Measurements from ENCODE around the gene OR5H1.

The OR5H1 gene

DNA sequence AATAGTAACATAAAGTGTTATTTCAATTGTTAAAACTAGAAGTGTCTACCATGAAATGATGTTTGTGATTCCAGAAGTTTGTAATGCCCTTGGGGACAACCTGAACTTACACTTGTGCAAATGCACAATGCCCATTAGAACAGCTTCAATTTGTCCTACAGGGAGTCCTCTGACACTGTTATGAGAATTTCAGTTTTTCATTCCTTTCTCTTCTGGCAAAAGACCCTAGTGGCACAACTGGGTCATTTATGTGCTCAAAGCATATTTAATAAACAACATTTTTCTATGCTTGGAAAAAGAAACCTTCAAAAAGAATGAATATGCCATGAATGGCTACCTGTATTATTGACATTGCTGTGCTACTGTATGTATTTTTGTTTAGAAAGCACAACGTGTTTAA, at the start of gene OR5H1:
Gene OR5H1 (plus strand): TSS at position 301 of the 400 bp plus-strand sequence. CDS start 1,977 bp downstream, outside the sequence.
- no peaks in the 10 kb centered on the region for H3K4me1 ChIP-seq (ENCODE audit: control insufficient read depth, low read length)
- H3K9me3 ChIP-seq (ENCODE audit: control insufficient read depth, insufficient read depth, low read length) = no peaks in the 10 kb centered on the region
- TF ChIP-seq, protein P1, sequence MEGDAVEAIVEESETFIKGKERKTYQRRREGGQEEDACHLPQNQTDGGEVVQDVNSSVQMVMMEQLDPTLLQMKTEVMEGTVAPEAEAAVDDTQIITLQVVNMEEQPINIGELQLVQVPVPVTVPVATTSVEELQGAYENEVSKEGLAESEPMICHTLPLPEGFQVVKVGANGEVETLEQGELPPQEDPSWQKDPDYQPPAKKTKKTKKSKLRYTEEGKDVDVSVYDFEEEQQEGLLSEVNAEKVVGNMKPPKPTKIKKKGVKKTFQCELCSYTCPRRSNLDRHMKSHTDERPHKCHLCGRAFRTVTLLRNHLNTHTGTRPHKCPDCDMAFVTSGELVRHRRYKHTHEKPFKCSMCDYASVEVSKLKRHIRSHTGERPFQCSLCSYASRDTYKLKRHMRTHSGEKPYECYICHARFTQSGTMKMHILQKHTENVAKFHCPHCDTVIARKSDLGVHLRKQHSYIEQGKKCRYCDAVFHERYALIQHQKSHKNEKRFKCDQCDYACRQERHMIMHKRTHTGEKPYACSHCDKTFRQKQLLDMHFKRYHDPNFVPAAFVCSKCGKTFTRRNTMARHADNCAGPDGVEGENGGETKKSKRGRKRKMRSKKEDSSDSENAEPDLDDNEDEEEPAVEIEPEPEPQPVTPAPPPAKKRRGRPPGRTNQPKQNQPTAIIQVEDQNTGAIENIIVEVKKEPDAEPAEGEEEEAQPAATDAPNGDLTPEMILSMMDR (IDR thresholded peaks at IDR 0.05; ENCODE audit: low read depth, low read length, poor library complexity, severe bottlenecking) = no peak
- no peak for TF ChIP-seq EZH2phosphoT487 (IDR thresholded peaks at IDR 0.05; ENCODE audit: borderline replicate concordance, low read length)
- no peaks in the 10 kb centered on the region for H3K9me2 ChIP-seq (replicated peaks; ENCODE audit: control insufficient read depth, low read length)
- H3K79me2 ChIP-seq (ENCODE audit: control insufficient read depth, low read length) = no peaks in the 10 kb centered on the region
- H3K4me2 ChIP-seq (ENCODE audit: low read length) = no peak within 1 kb of the TSS
- H3K27ac ChIP-seq (ENCODE audit: low read depth, low read length) = no peak within 1 kb of the TSS
- no peaks in the 10 kb centered on the region for H4K20me1 ChIP-seq (ENCODE audit: control insufficient read depth, insufficient read depth, low read depth, low read length)
- no peaks in the 10 kb centered on the region for H3K36me3 ChIP-seq (ENCODE audit: control insufficient read depth, low read length)
- no peaks in the 10 kb centered on the region for H3K27me3 ChIP-seq (ENCODE audit: control insufficient read depth, low read length)
- H3F3A ChIP-seq (ENCODE audit: control insufficient read depth, insufficient read depth) = no peaks in the 10 kb centered on the region
- no peak within 1 kb of the TSS for H3K4me3 ChIP-seq (ENCODE audit: low read length)

DNA sequence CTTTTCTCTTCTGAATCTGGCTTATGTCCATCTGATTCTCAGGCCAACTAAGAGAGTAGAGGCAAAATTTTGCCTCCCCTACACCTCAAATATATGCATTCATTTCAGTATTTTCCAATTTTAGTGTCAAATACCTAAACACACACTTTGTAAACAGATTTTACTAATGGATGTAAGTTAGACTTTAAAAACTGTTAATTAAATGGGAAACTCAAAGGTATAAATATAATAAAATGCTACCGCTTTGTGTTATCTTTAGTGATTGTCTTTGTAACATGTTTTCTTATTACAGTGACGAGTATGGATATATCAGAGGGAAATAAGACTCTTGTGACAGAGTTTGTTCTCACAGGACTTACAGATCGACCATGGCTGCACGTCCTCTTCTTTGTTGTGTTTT, 43.6 kb upstream of the OR5H1 start, which contains the start of gene OR5AC2:
Gene OR5AC2 (plus strand): TSS at position 301 of the 400 bp plus-strand sequence. CDS start 0 bp downstream, at position 301.
- no peaks in the 10 kb centered on the region for H3K36me3 ChIP-seq (ENCODE audit: control insufficient read depth, low read length)
- H3K9me2 ChIP-seq (replicated peaks; ENCODE audit: control insufficient read depth, low read length) = no peaks in the 10 kb centered on the region
- no peaks in the 10 kb centered on the region for H3K27me3 ChIP-seq (ENCODE audit: control insufficient read depth, low read length)
- H3K4me3 ChIP-seq (ENCODE audit: low read length) = no peak within 1 kb of the TSS
- no peaks in the 10 kb centered on the region for H3K4me1 ChIP-seq (ENCODE audit: control insufficient read depth, low read length)
- no peak for TF ChIP-seq EZH2phosphoT487 (IDR thresholded peaks at IDR 0.05; ENCODE audit: borderline replicate concordance, low read length)
- TF ChIP-seq, protein P1 (IDR thresholded peaks at IDR 0.05; ENCODE audit: low read depth, low read length, poor library complexity, severe bottlenecking) = no peak
- no peaks in the 10 kb centered on the region for H4K20me1 ChIP-seq (ENCODE audit: control insufficient read depth, insufficient read depth, low read depth, low read length)
- no peak within 1 kb of the TSS for H3K27ac ChIP-seq (ENCODE audit: low read depth, low read length)
- H3K4me2 ChIP-seq (ENCODE audit: low read length) = no peak within 1 kb of the TSS
- no peaks in the 10 kb centered on the region for H3F3A ChIP-seq (ENCODE audit: control insufficient read depth, insufficient read depth)
- H3K79me2 ChIP-seq (ENCODE audit: control insufficient read depth, low read length) = no peaks in the 10 kb centered on the region
- no peaks in the 10 kb centered on the region for H3K9me3 ChIP-seq (ENCODE audit: control insufficient read depth, insufficient read depth, low read length)

DNA sequence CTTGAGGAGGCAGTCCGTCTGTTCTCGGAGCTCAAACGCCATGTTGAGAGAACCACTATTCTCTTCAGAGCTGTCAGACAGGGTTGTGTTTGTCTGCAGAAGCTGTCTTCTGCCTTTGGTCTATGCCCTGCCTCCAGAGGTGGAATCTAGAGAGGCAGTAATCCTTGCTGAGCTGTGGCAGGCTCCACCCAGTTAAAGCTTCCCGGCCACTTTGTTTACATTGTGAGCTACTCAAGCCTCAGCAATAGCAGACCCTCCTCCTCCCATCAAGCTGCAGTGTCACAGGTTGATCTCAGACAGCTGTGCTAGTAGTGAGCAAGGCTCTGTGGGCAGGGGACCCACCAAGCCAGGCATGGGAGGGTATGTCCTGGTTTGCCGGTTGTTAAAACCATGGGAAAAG, 34.6 kb upstream of the OR5H1 start:
- Histone ChIP-seq H4K20me1 (ENCODE audit: control insufficient read depth, insufficient read depth, low read depth, low read length) (no peaks in the 10 kb centered on the region), H3K4me2 (ENCODE audit: low read length) (no peak overlapping the region)
- no peak for TF ChIP-seq EZH2phosphoT487 (IDR thresholded peaks at IDR 0.05; ENCODE audit: borderline replicate concordance, low read length)
- TF ChIP-seq, protein P1 (IDR thresholded peaks at IDR 0.05; ENCODE audit: low read depth, low read length, poor library complexity, severe bottlenecking) = no peak

More for the DNA sequence above, 34.6 kb upstream of the OR5H1 start:
- Histone ChIP-seq H3K27me3 (ENCODE audit: control insufficient read depth, low read length) (no peaks in the 10 kb centered on the region), H3K27ac (ENCODE audit: low read depth, low read length) (no peak overlapping the region), H3K4me3 (ENCODE audit: low read length) (no peak overlapping the region), H3K9me3 (ENCODE audit: control insufficient read depth, insufficient read depth, low read length) (no peaks in the 10 kb centered on the region), H3K9me2 (replicated peaks; ENCODE audit: control insufficient read depth, low read length) (no peaks in the 10 kb centered on the region), H3K79me2 (ENCODE audit: control insufficient read depth, low read length) (no peaks in the 10 kb centered on the region), H3K4me1 (ENCODE audit: control insufficient read depth, low read length) (no peaks in the 10 kb centered on the region), H3F3A (ENCODE audit: control insufficient read depth, insufficient read depth) (no peaks in the 10 kb centered on the region), H3K36me3 (ENCODE audit: control insufficient read depth, low read length) (no peaks in the 10 kb centered on the region)
